GM23338 (cell line): ENCODE measurements around the gene AIP. TPM values are rescaled to one million over a fixed set of nuclear protein-coding genes. Genes with fewer than 3 reads are reported as not detected.

Source experiments
- ATAC-seq: fragments of 200-7000 bp; cut with Tn5 transposase; 3 replicates; pipeline ENCODE4 v1.9.1; 2020
- DNase-seq: peaks from one replicate; pipeline ENCODE4 v3.0.0-alpha.2; 2015; ENCODE audit warnings: low spot score
- H2AFZ ChIP-seq: fragments of 200-600 bp; sonication (generic); 2 replicates; pipeline ENCODE4 v1.8.0; 2016; ENCODE audit warnings: antibody characterized with exemption, mild to moderate bottlenecking, moderate library complexity
- H3F3A ChIP-seq: fragments of 200-600 bp; sonication (generic); replicated peaks from 2 replicates; pipeline ENCODE4 v1.8.0; 2017; ENCODE audit warnings: antibody characterized with exemption, mixed run types, low read depth
- H3K27ac ChIP-seq: fragments of 200-600 bp; sonication (generic); 2 replicates; pipeline ENCODE4 v1.6.1; 2016; ENCODE audit warnings: low read depth
- H3K27me3 ChIP-seq: fragments of 200-600 bp; sonication (generic); 2 replicates; pipeline ENCODE4 v1.8.0; 2016; ENCODE audit warnings: mild to moderate bottlenecking, mixed run types, moderate library complexity; ENCODE audit not compliant: insufficient read depth
- H3K36me3 ChIP-seq: fragments of 200-600 bp; sonication (generic); 2 replicates; pipeline ENCODE4 v1.8.0; 2016; ENCODE audit warnings: mild to moderate bottlenecking; ENCODE audit not compliant: insufficient read depth
- H3K4me1 ChIP-seq: fragments of 200-600 bp; sonication (generic); 2 replicates; pipeline ENCODE4 v1.8.0; 2016; ENCODE audit warnings: mild to moderate bottlenecking, moderate library complexity; ENCODE audit not compliant: insufficient read depth
- H3K4me2 ChIP-seq: fragments of 200-600 bp; sonication (generic); 2 replicates; pipeline ENCODE4 v1.7.1; 2017; ENCODE audit warnings: mixed run types
- H3K4me3 ChIP-seq: fragments of 200-600 bp; sonication (generic); 2 replicates; pipeline ENCODE4 v1.6.1; 2016; ENCODE audit warnings: mixed run types
- H3K79me2 ChIP-seq: fragments of 200-600 bp; sonication (generic); replicated peaks from 2 replicates; pipeline ENCODE4 v1.8.0; 2017; ENCODE audit warnings: mild to moderate bottlenecking; ENCODE audit not compliant: insufficient read depth
- H3K9me2 ChIP-seq: fragments of 200-600 bp; sonication (generic); 2 replicates; pipeline ENCODE4 v1.8.0; 2017; ENCODE audit not compliant: insufficient read depth
- H4K20me1 ChIP-seq: fragments of 200-600 bp; sonication (generic); replicated peaks from 2 replicates; pipeline ENCODE4 v1.8.0; 2017; ENCODE audit warnings: mild to moderate bottlenecking; ENCODE audit not compliant: insufficient read depth
- H3K27ac Mint-ChIP-seq: 2 replicates; pipeline ENCODE4 v1.8.0; 2020; ENCODE audit warnings: inconsistent platforms, mild to moderate bottlenecking, moderate library complexity, mixed read lengths
- H3K27me3 Mint-ChIP-seq: 3 replicates; pipeline ENCODE4 v1.8.0; 2022; ENCODE audit warnings: low read depth, mild to moderate bottlenecking, moderate library complexity, mixed read lengths, inconsistent platforms; ENCODE audit not compliant: insufficient read depth, poor library complexity
- H3K36me3 Mint-ChIP-seq: 3 replicates; pipeline ENCODE4 v1.8.0; 2021; ENCODE audit warnings: low read depth, mild to moderate bottlenecking, inconsistent platforms, moderate library complexity, mixed read lengths
- H3K4me1 Mint-ChIP-seq: 3 replicates; pipeline ENCODE4 v1.8.0; 2020; ENCODE audit warnings: mild to moderate bottlenecking, inconsistent platforms, mixed read lengths
- H3K4me3 Mint-ChIP-seq: 3 replicates; pipeline ENCODE4 v1.8.0; 2021; ENCODE audit warnings: moderate library complexity, mild to moderate bottlenecking, inconsistent platforms, mixed read lengths
- H3K9me3 Mint-ChIP-seq: 3 replicates; pipeline ENCODE4 v1.8.0; 2020; ENCODE audit warnings: moderate library complexity, mild to moderate bottlenecking, inconsistent platforms, mixed read lengths
- CREB1 ChIP-seq: fragments of 250-450 bp; sonication (Bioruptor Pico); IDR thresholded peaks from 2 replicates; pipeline ENCODE4 v1.5.0; 2020; ENCODE audit warnings: low read depth, mild to moderate bottlenecking, moderate library complexity
- EZH2 ChIP-seq: fragments of 200-600 bp; sonication (generic); IDR thresholded peaks from one replicate; pipeline ENCODE4 v1.8.0; 2017; ENCODE audit warnings: antibody characterized with exemption, mild to moderate bottlenecking, low read depth; ENCODE audit not compliant: unreplicated experiment
- EZH2phosphoT487 ChIP-seq: fragments of 200-600 bp; sonication (generic); IDR thresholded peaks from one replicate; pipeline ENCODE4 v1.8.1; 2018; ENCODE audit warnings: antibody characterized with exemption; ENCODE audit not compliant: unreplicated experiment
- JUNB ChIP-seq: IDR thresholded peaks from one replicate; pipeline ENCODE4 v1.6.1; 2016; ENCODE audit warnings: antibody characterized with exemption; ENCODE audit not compliant: unreplicated experiment
- NANOG ChIP-seq: IDR thresholded peaks from 2 replicates; pipeline ENCODE4 v1.6.1; 2016; ENCODE audit warnings: antibody characterized with exemption, borderline replicate concordance
- POLR2AphosphoS5 ChIP-seq: IDR thresholded peaks from 2 replicates; pipeline ENCODE4 v1.6.1; 2016; ENCODE audit warnings: antibody characterized with exemption, low read depth
- STAT1 ChIP-seq: IDR thresholded peaks from one replicate; pipeline ENCODE4 v1.6.1; 2016; ENCODE audit warnings: antibody characterized with exemption; ENCODE audit not compliant: unreplicated experiment
- ZNF114 ChIP-seq: fragments of 250-450 bp; sonication (Bioruptor Pico); IDR thresholded peaks from 2 replicates; pipeline ENCODE4 v1.5.0; 2020; ENCODE audit warnings: mild to moderate bottlenecking, moderate library complexity
- ZNF331 ChIP-seq: fragments of 250-450 bp; sonication (Bioruptor Pico); IDR thresholded peaks from 2 replicates; pipeline ENCODE4 v1.5.0; 2020; ENCODE audit warnings: low read depth, mild to moderate bottlenecking, moderate library complexity
- ZNF462 ChIP-seq: fragments of 250-450 bp; sonication (Bioruptor Pico); IDR thresholded peaks from 2 replicates; pipeline ENCODE4 v1.5.0; 2020; ENCODE audit warnings: mild to moderate bottlenecking, moderate library complexity
- polyA plus RNA-seq: library from polyadenylated mRNA; unstranded; fragments of >200 nt; fragmentation: Nextera tagmentation; extraction: Ambion mirVana; gene quantifications from 2 replicates; pipeline ENCODE4 v1.2.1, GENCODE V29; 2016
- total RNA-seq: library from RNA; depleted of rRNA; stranded (reverse); fragments of >200 nt; shearing (Covaris generic); gene quantifications from 2 replicates; pipeline ENCODE4 v1.2.3, GENCODE V29; 2014
- TF ChIP-seq, protein P1 (sequence below), 2 experiments: fragments of 200-600 bp in 1 of 2; sonication (generic) in 1 of 2; conservative IDR thresholded peaks; 2 replicates each; pipeline versions ENCODE4 v1.5.1 to v1.6.1; 2016 to 2017; ENCODE audit warnings: antibody characterized with exemption in 2 of 2, low read depth in 2 of 2, mild to moderate bottlenecking in 2 of 2, moderate library complexity in 1 of 2
- TF ChIP-seq, protein P2 (sequence below): IDR thresholded peaks from 2 replicates; pipeline ENCODE4 v1.6.1; 2016; ENCODE audit warnings: antibody characterized with exemption
- TF ChIP-seq, protein P3 (sequence below): IDR thresholded peaks from one replicate; pipeline ENCODE4 v1.6.1; 2018; ENCODE audit warnings: antibody characterized with exemption; ENCODE audit not compliant: unreplicated experiment

AIP gene
- total and polyA plus RNA-seq, 2 experiments from 2014 or later = 29.1 to 32.1 TPM

GRCh38 chr11:67440229-67441097 is 42.4 kb upstream of the AIP start:
- H3K9me3 Mint-ChIP-seq = no peaks in the 10 kb centered on the region

More at GRCh38 chr11:67440229-67441097, 42.4 kb upstream of the AIP start:
- DNase-seq = no peak
- Histone ChIP-seq H3K4me2 (no peak overlapping the region), H3F3A (0 out of 2 replicates have a peak, but pooled peaks cover 16% of the 10 kb centered on the region), H3K27ac (no peak overlapping the region), H2AFZ (no peak overlapping the region), H3K79me2 (no peaks in the 10 kb centered on the region), H3K4me3 (no peak overlapping the region), H3K36me3 (0 out of 2 replicates have a peak, but pooled peaks cover 3% of the 10 kb centered on the region), H3K4me1 (peaks cover 17% of the 10 kb centered on the region), H4K20me1 (no peaks in the 10 kb centered on the region), H3K9me2 (no peaks in the 10 kb centered on the region), H3K27me3 (no peaks in the 10 kb centered on the region)
- TF ChIP-seq ZNF462 (CRISPR knock-in tag) = no peak
- TF ChIP-seq, protein P1, sequence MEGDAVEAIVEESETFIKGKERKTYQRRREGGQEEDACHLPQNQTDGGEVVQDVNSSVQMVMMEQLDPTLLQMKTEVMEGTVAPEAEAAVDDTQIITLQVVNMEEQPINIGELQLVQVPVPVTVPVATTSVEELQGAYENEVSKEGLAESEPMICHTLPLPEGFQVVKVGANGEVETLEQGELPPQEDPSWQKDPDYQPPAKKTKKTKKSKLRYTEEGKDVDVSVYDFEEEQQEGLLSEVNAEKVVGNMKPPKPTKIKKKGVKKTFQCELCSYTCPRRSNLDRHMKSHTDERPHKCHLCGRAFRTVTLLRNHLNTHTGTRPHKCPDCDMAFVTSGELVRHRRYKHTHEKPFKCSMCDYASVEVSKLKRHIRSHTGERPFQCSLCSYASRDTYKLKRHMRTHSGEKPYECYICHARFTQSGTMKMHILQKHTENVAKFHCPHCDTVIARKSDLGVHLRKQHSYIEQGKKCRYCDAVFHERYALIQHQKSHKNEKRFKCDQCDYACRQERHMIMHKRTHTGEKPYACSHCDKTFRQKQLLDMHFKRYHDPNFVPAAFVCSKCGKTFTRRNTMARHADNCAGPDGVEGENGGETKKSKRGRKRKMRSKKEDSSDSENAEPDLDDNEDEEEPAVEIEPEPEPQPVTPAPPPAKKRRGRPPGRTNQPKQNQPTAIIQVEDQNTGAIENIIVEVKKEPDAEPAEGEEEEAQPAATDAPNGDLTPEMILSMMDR (conservative IDR thresholded peaks at IDR 0.05; ENCODE audit: low read depth in 2 of 2) = no peak
- no peak for TF ChIP-seq POLR2AphosphoS5
- no peak for TF ChIP-seq EZH2
- no peak for TF ChIP-seq ZNF114
- TF ChIP-seq, protein P2, sequence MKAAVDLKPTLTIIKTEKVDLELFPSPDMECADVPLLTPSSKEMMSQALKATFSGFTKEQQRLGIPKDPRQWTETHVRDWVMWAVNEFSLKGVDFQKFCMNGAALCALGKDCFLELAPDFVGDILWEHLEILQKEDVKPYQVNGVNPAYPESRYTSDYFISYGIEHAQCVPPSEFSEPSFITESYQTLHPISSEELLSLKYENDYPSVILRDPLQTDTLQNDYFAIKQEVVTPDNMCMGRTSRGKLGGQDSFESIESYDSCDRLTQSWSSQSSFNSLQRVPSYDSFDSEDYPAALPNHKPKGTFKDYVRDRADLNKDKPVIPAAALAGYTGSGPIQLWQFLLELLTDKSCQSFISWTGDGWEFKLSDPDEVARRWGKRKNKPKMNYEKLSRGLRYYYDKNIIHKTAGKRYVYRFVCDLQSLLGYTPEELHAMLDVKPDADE = no peak
- TF ChIP-seq, protein P3, sequence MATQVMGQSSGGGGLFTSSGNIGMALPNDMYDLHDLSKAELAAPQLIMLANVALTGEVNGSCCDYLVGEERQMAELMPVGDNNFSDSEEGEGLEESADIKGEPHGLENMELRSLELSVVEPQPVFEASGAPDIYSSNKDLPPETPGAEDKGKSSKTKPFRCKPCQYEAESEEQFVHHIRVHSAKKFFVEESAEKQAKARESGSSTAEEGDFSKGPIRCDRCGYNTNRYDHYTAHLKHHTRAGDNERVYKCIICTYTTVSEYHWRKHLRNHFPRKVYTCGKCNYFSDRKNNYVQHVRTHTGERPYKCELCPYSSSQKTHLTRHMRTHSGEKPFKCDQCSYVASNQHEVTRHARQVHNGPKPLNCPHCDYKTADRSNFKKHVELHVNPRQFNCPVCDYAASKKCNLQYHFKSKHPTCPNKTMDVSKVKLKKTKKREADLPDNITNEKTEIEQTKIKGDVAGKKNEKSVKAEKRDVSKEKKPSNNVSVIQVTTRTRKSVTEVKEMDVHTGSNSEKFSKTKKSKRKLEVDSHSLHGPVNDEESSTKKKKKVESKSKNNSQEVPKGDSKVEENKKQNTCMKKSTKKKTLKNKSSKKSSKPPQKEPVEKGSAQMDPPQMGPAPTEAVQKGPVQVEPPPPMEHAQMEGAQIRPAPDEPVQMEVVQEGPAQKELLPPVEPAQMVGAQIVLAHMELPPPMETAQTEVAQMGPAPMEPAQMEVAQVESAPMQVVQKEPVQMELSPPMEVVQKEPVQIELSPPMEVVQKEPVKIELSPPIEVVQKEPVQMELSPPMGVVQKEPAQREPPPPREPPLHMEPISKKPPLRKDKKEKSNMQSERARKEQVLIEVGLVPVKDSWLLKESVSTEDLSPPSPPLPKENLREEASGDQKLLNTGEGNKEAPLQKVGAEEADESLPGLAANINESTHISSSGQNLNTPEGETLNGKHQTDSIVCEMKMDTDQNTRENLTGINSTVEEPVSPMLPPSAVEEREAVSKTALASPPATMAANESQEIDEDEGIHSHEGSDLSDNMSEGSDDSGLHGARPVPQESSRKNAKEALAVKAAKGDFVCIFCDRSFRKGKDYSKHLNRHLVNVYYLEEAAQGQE = no peak
- TF ChIP-seq JUNB = no peak
- TF ChIP-seq CREB1 (CRISPR knock-in tag) = no peak
- TF ChIP-seq STAT1 = no peak
- no peak for TF ChIP-seq NANOG
- no peak for TF ChIP-seq EZH2phosphoT487
- no peak for TF ChIP-seq ZNF331 (CRISPR knock-in tag)
- Mint-ChIP-seq H3K36me3 (peaks cover 26% of the 10 kb centered on the region), H3K4me3 (no peak overlapping the region; the same call in 2 of the 3 replicates), H3K4me1 (peaks cover 25% of the 10 kb centered on the region), H3K27ac (no peak overlapping the region), H3K27me3 (peaks cover 20% of the 10 kb centered on the region)
- no peak for ATAC-seq
